Activated gamma-delta T cell treated with anti-CD3 and anti-CD28 coated beads, Interleukin-2, amount 50 U/mL, for 16 hours (primary cell): ENCODE measurements around the gene CTBP1.

ENCODE experiments used
- DNase-seq: peaks from one replicate; pipeline ENCODE4 v3.0.0-alpha.2; 2020; ENCODE audit warnings: low read depth

The CTBP1 gene

DNA sequence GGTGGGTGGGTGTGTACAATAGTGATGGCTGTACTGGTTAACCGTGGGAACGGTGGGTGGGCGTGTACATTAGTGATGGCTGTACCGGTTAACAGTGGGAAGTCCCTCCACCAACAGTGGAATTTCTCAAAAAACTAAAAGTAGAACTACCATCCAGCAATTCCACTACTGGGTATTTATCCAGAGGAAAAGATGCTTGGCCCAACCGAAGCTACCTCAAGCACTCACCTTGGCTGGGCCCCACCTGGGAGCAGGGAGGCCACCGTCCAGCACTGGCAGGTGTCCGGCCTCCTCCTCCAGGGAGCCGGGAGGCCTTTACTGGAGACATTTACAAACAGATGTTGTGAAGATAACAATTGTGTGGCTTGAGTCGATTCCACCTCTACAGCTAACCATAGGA lies 34.8 kb upstream of the CTBP1 start:
- no peak for DNase-seq

DNA sequence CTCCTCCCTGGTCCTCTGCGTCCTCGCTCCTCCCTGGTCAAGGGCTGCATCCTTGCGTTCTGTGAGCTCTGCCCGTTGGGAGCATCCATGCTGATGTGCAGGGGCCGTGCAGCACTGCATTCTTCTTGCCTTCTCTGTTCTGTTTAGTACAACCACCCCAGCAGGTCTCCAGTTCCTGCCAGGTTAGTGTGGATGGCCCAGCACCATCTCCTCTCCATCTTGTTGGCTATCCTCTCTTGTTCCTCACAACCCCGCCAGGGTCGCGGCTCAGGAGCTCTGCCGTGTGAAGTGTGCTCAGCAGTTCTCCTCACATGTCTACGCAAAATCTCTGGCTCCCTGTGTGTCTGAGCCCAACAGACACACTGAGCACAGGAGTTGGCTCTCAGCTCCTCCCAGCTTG lies 30.3 kb upstream of the CTBP1 start:
- no peak for DNase-seq

DNA sequence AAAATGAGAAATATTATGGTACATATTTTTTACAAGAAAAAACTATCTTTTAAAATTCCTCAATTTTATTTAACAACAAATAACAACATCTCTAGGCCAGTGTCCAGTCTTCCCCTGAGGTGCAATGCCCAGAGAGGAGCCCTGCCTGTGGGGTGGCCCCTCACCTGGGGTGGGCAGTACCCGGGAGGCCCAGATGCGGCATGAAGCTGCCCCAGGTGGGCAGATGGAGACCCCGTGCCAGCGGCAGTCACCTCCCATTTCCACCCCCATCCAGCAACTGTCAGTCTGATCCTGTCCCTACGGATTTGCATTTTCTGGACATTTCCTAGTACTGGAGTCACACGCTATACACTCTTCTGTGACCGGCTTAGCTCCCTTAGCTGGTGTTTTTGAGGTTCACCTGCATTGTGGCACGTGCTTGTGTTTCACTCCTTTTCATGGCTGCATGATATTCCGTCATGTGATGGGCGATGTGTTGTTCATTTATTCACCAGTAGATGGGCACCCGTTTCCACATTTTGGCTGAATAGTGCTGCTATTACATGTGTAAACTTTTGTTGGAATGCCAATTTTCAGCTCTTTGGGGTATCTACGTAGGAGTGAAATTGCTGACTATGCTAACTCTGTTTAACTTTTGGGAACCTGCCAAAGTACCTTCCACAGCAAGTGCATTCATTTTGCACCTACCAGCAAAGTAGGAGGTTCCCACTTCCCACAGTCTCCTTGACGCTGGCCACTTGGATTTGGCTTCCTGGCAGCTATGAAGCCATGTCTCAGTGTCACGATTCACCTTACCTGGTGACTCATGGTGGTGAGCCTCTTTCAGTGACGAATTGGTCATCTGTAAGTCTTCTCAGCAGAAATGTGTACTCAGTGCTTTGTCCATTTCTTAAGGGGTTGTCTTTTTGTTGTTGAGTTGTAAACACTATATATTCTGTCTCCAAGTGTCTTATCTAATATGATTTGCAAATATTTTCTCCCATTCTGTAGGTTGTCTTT lies 29.0 kb upstream of the CTBP1 start:
- no peak for DNase-seq

DNA sequence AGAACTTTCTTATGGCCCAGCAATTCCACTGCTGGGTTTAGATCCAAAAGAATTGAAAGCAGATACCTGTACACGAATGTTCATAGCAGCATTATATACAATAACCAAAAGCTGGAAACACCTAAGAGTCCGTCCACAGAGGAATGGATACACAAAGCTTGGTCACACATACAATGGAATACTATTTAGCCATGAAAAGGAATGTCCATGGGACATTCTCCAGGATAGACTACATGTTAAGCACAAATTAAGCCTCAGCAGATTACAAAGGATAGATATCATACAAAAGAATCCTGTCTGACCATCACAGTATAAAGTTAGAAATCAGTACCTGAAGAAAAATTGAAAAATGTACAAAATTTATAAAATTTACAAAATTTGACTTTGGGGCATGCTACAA lies 28.1 kb upstream of the CTBP1 start:
- no peak for DNase-seq

DNA sequence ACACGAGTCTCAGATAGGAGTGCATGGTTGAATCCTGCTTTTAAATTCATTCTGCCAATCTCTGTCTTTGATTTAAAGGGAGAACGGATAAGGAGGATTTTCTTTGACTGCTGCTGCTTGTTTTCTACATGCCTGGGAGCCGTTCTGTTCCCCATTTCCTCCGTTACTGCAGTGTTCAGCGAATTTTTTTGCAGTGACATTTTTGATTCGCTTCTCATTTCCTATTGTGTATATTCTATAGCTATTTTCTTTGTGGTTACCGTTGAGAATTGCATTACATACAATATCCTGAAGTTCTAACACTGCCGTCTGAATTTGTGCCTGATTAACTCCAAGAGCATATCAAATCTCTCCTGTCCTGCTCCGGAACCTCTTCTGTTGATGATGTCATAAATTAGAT lies 25.9 kb upstream of the CTBP1 start:
- no peak for DNase-seq

DNA sequence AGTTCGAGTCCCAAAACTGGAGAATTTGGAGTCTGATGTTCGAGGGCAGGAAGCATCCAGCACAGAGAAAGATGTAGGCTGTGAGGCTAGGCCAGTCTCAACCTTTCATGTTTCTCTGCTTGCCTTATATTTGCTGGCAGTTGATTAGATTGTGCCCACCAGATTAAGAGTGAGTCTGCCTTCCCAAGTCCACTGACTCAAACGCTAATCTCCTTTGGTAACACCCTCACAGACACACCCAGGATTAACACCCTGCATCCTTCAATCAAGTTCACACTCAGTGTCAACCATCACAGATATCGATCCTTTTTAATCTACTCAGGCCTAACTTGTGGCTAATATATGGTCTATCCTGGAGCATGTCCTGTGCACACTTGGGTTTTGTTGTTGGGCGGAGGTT lies 22.8 kb upstream of the CTBP1 start:
- no peak for DNase-seq

DNA sequence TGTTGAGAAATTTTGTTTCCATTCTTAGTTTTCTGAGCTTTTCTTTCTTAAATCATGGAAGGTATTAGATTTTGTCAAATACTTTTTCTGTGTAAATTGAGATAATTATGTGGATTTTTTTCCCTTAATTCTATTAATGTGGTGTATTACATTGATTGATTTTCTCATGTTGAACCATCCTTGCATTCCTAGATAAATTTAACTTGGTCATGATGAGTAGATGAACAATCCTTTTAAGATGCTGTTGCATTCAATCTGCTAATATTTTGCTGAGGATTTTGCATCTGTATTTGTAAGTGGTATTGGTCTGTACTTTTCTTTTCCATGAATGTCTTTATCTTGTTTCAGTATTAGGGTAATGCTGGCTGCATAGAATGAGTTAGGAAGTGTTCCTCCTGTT lies 20.3 kb upstream of the CTBP1 start:
- no peak for DNase-seq

DNA sequence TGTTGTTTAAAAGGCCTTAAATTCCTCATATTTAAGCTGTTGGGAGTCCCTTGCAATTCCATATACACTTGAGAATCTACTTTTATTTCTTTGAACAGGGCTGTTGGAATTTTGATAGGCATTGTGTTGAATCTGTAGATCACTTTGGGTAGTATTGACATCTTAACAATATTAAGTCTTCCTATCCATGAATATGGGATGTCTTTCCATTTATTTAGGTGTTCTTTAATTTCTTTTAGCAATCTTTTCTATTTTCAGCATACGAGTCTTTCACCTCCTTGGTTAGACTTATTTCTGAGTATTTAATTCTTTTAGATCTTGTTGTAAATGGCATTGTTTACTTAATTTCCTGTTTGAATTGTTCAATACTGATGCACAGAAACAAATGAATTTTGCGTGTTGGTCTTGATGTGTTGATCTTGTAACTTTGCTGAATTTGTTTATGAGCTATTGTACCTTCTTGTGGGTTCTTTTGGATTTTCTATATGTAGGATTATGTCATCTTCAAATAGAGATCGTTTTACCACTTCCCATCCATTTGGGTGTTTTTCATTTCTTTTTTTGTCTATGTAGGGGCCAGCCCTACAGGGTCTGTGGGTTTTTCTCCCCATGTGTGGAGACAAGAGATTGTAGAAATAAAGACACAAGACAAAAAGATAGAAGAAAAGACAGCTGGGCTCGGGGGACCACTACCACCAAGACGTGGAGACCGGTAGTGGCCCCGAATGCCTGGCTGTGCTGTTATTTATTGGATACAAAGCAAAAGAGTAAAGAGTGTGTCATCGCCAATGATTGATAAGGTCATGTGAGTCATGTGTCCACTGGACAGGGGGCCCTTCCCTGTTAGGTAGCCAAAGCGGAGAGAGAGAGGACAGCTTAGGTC lies 18.2 kb upstream of the CTBP1 start:
- no peak for DNase-seq

DNA sequence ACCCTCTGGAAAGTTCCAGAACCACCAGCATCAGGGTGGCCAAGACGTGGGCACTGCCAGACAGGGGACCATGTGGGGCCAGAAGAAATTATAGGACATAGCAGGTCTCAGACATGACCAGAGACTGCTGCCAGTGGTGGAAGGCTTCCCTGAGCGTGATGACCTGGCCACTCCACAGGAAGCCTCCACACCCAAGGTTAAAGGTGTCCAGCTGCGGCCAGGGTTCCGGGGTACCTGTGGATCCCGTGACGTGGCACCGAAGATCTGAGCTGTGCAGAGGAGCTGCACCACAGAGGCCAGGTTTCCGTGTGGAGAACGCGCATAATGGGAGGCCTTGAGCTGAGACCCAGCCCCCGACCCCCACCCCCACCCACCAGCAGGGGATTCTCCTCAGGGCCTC lies 16.4 kb upstream of the CTBP1 start:
- no peak for DNase-seq

DNA sequence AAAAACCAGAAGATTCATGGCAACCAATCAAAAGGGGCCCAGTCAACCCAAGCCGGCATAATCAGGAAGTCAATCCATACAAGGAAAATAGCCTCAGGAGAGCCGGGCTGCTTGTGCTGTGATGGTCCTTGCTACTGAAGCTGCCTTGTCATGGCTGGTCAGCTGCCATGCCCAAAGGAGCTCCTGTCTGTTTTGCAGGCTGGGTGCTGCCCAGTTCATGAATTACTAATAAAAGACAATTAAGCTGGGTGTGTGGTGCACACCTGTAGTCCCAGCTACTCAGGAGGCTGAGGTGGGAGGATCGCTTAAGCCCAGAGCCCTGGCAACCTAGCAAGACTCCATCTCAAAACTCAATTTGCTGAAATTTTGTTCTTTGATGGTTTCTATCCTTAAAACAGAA lies 16.0 kb upstream of the CTBP1 start:
- DNase-seq = no peak

DNA sequence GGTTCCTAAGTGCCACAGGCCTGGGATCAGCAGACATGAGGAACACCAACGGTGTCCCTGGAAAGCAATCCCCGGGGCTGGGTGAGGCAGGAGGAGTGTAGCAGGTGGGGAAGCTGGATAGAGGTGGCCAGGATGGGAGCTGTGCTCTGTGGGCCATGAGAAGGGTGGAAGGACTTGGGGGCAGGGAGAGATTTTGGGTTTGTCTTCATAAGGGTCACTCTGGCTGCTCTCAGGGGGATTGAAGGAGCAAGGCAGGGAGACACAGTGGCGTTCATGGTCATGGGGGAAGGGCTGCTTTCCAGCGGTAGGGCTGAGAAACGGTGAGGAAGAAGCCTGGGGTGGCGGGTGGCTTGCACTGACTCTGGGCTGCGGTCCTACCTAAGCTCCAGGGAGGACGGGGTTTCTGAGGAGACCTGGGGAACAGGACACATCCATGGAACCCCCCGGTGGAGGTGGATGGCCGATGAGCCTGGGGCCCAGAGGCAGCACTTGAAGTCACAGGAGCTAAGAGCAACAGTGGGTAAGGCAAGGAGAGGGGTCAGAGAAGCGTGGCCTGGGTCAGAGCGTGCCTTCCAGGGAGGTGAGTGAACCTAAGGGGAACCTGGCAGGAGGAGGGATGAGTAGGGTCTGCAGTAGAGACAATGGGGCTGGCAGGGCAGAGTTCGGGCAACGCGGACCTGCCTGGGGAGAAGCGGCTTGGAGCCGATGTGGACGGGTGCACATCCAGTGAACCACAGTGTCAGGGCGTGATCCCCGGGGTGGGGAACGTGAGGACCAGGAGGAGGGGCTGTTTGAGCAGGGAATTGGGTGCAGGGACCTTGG lies 12.4 kb upstream of the CTBP1 start:
- no peak for DNase-seq

DNA sequence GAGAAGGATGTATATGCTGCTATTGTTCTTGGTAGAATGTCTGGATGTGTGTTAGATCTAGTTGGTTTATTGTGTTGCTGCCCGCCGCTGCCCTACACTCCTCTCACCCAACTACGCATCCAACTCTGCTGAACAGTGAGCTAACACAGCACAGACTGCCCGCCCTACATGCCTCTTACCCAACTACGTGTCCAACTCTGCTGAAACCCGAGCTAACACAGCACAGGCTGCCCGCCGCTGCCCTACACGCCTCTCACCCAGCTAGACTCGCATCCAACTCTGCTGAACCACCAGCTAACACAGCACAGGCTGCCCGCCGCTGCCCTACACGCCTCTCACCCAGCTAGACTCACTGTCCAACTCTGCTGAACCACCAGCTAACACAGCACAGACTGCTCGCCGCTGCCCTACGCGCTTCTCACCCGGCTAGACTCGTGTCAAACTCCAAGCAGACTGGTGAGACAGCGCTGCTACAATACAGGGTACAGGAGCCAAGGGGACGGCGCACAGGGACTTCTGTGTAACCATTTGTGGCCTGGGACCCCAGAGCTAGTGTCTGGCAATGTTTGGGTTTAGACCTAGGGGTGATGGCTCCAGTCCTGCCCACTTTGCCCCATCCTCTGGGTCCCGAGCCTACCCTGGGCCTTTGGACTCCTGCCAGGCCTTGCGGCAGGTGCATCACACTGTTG lies 11.6 kb upstream of the CTBP1 start:
- DNase-seq = no peak

DNA sequence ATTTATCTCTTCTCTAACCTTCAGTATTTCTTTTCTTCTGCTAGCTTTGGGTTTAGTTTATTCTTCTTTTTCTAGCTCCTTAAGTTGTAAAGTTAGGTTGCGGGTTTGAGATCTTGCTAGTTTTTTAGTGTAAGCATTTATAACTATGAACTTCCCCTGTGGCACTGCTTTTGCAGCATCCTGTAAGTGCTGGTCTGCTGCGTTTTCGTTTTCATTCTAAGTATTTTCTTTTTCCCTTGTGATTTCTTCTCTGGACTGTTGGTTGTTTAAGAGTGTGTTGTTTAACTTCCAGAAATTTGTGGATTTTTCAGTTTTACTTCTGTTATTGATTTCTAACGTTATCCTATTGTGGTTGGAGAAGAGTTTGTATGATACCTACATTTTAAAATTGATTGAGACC lies 11.0 kb upstream of the CTBP1 start:
- no peak for DNase-seq

DNA sequence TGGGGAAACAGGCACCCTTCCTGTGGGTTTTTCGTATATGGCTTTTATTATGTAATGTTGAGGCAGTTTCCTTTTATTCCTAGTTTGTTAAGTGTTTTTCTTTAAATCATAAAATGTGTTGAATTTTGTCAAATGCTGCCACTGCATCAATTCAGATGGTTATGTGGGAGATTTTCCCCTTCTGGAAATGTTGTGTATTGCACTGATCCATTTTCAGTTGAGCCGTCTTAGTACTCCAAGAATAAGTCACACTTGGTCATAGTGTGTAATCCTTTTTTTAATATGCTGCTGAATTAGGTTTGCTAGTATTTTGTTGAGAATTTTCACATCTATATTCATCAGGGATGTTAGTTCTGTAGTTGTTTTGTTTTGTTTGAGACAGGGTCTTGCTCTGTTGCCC lies 9.5 kb upstream of the CTBP1 start:
- DNase-seq = no peak

DNA sequence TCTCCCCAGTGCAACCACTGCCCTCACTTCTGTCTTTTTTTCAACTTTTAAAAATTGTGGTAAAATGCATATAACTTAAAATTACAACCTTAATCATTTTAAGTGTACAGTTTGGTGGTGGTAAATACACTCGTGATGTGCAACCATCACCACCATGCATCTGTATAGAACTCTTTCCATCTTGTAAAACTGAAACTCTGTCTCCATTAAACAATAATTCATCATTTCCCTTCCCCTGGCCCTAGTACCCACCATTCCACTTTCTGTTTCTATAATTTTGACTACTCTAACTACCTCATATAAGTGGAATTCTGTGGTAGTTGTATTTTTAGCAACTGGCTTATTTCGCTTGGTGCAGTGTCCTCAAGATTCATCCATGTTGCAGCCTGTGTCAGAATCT lies 6.8 kb upstream of the CTBP1 start:
- DNase-seq = no peak

DNA sequence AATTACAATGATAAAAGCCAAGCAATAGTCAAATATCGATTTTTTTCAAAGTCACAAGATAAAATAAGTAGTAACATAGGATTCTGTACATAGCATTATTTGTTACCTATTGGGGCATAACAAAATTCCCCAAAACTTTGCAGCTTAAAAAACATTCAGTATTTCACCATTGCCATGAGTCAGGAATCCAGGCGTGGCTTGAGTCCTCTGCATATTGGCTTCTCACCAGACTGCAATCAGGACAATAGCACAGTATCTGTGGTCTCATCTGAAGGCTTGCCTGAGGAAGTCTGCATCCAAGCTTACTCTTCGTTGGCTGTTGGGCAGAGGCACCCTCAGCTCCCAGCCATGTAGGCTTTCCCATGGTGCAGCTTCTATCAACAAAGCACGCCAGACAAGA lies 6.2 kb upstream of the CTBP1 start:
- DNase-seq = no peak

DNA sequence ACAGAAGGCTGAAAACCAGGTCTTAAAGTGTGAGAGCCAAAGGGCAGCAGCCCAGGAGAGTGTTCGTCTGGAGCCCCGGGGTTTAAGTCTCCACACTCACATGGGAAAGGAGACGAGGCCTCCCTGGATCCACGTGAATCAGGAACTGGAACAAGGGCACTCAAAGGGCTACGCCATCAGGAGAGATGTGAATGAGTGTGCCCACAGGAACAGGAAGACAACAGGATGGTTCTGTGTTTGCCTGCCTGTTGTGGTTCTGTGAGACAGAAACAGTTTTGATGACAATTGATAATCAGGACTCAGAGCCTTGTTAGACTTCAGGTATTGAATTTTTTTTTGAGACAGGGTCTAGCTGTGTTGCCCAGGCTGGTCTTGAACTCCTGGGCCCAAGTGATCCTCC lies 4.9 kb upstream of the CTBP1 start:
- DNase-seq = no peak

DNA sequence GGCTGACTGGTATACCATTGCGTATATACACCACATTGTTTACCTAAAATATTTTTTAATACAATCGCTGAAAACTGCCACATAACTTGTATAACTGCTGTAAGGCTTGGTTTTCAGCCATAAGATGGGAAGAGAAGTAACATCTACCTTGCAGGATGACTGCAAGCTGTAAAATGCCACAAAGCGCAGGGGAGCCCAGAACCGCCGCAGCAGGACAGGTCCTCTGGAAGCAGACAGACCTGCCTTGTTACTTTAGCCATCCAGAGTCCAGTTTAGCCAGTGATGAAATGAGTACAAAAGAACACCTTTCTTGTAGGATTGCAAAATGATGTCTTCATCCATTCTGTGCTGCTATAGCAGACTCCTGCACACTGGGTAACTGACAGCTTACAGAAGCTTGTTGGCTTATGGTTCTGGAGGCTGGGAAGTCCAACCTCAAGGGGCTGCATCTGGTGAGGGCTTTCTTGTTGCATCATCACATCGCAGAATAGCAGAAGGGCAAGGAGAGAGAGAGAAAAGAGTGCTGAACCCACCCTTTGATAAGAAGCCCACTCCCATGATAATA lies 4.1 kb upstream of the CTBP1 start:
- DNase-seq = no peak

DNA sequence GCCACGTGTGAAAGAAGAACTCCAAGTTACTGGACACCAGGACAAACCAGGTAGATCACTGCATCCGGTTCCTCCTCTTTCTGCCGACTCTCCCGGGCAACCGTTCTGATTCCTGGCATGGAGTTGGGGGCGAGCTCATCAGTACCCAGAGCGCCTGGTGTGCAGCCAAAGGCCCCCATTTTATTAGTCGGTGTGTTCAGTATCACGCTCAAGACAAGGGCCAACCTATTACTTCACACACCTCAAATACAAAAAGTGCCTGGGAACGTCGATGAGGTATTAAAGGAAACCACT lies 2.8 kb upstream of the CTBP1 start:
- no peak for DNase-seq

DNA sequence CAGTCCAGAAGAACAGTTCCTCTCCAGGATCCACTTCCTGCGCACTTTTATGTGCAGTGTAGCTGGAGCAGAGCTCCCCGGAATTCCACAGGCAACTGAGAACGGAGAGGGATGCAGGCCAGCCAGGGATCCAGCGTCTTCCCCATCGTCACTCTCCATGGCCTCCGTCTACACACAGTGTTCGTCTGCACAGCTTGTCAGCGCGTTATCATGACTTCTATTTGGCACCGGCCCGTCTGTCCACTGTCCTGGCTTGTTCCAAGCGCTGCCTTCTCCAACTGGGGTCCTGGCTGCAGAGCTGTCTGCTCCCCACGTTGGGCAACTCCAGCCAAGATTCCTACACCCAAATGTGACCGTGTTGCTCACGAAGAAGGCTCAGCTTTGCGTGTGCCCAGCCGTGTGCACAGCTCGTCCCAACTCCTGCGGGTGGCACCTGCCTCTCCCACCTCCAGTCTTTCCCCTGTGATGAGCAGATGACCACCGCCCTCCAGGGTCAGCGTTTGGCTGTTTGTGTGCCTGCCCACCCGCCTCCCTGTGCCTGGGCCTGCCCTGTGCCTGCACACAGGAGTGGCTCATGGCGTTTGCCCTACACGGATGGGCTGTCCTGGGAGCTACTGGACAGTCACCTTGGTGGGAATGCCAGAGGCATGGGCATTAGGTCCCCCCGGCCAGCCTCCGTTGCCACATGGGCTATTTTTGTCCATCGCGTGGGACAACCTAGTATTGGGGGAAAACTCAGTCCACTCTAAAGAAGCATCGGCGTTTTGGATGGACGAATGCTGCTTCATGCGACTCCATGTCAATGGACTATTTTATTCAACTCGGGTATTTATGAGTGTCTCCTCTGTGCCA lies 2.2 kb upstream of the CTBP1 start:
- no peak for DNase-seq

DNA sequence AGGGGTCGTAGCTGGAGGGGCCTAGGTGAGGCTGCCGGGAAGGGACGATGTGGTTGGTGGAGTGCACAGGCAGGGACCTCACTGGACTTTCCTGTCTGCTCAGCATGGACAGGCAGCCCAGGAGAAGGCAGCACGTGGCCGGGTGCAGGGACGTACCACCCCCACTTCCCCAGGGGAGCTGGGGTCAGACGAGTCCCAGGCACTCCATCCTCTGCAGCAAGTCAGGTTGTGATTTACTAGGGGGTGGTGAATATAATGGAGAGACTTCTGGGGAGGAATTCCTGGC lies 1.5 kb upstream of the CTBP1 start:
- no peak for DNase-seq
